HUES48 (cell line): ENCODE results near the gene ETFA.

Source experiments
- H3K27ac ChIP-seq: one replicate; pipeline ENCODE4 v1.7.0; 2013; ENCODE audit warnings: low read depth, low read length, inconsistent platforms
- H3K27me3 ChIP-seq: 2 replicates; pipeline ENCODE4 v1.6.1; 2013; ENCODE audit warnings: mild to moderate bottlenecking, low read length; ENCODE audit not compliant: control insufficient read depth, insufficient read depth
- H3K36me3 ChIP-seq: 2 replicates; pipeline ENCODE4 v1.6.1; 2013; ENCODE audit warnings: low read length; ENCODE audit not compliant: control insufficient read depth, insufficient read depth
- H3K4me1 ChIP-seq: 2 replicates; pipeline ENCODE4 v1.6.1; 2013; ENCODE audit warnings: mild to moderate bottlenecking, low read length; ENCODE audit not compliant: control insufficient read depth, insufficient read depth
- H3K4me3 ChIP-seq: 2 replicates; pipeline ENCODE4 v1.5.1; 2013; ENCODE audit warnings: mild to moderate bottlenecking, low read depth, low read length
- H3K9ac ChIP-seq: 2 replicates; pipeline ENCODE4 v1.6.1; 2013; ENCODE audit warnings: mild to moderate bottlenecking, low read depth, low read length, moderate library complexity
- H3K9me3 ChIP-seq: 2 replicates; pipeline ENCODE4 v1.6.1; 2013; ENCODE audit warnings: low read length; ENCODE audit not compliant: control insufficient read depth, insufficient read depth

Gene ETFA

DNA sequence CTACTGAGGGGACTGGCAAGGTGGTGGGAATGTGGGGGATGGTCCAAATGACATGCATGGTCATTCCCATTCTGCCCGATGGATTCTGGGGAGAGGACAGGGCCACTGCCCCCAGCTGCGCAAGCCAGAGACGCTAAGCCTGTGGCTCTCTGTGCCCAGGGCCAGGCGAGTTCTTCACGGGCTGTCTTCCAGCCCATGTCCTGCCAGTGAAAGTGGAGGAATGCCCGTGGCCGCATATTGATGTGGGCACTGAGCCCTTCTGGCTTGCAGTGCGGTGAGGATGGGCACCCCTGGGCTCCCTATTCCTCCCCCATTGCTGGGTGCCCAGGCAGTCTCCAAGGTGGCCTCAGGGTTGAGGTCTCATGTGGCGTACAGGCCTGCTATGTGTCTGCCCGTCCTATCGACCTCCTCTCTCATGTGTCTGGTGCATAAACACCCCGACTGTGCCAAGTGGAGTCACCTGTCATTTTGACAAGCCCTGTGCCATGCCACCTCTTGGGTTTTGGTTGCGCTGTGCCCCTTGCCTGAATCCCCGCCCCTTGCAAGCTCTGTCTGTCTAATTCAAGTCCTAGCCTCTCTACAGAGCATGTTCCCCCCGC, 134.7 kb downstream of the ETFA start:
- Histone ChIP-seq H3K27me3 (no peaks in the 10 kb centered on the region), H3K9me3 (no peaks in the 10 kb centered on the region)

DNA sequence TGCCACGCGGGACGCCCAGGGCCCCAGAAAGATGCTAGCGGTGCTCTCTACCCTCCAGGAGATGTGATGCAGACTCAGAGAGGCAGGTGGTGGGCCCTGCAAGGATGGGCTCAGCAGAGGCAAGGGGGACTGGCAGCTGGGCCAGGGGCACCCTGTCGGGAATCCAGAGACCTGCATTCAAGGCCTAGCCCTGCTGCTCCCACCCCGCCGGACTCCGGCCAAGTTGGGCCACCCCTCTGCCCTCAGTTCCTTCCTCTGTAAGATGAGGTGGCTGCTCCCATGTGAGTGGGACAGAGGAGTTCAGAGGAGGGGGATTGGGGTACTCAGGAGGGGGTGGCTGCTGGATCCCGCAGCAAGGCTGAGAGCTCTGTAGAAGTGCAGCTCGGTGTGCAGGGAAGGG, 135.2 kb downstream of the ETFA start:
- H3K9me3 ChIP-seq: no peaks in the 10 kb centered on the region
- H3K27me3 ChIP-seq: no peaks in the 10 kb centered on the region
- no peak overlapping the region for H3K27ac ChIP-seq
- H3K36me3 ChIP-seq: no peaks in the 10 kb centered on the region
- H3K9ac ChIP-seq: no peak overlapping the region
- H3K4me3 ChIP-seq: no peak overlapping the region
- no peaks in the 10 kb centered on the region for H3K4me1 ChIP-seq

More for the DNA sequence above, 134.7 kb downstream of the ETFA start:
- H3K27ac ChIP-seq: no peak overlapping the region
- no peak overlapping the region for H3K9ac ChIP-seq
- no peaks in the 10 kb centered on the region for H3K4me1 ChIP-seq
- H3K4me3 ChIP-seq: no peak overlapping the region
- no peaks in the 10 kb centered on the region for H3K36me3 ChIP-seq

DNA sequence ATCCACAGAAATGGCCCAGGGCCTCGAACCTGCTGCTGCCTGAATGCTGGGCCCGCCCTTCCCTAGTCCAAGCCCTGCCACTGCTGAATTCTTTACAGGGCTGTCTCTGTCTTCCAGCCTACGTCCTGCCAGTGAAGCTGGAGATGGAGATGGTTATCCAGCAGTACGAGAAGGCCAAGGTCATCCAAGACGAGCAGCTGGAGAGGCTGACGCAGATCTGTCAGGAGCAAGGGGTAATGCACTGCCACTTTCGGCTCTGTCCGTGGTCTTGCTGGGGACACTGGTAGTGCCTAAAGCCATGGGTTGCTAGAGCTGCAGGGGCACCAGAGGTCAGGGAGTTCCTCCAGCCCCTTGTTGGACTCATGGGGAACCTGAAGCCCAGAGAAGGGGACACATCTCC, 135.8 kb downstream of the ETFA start:
- Histone ChIP-seq H3K9me3 (no peaks in the 10 kb centered on the region), H3K4me1 (no peaks in the 10 kb centered on the region), H3K4me3 (no peak overlapping the region), H3K9ac (no peak overlapping the region), H3K27ac (no peak overlapping the region), H3K36me3 (no peaks in the 10 kb centered on the region), H3K27me3 (no peaks in the 10 kb centered on the region)

DNA sequence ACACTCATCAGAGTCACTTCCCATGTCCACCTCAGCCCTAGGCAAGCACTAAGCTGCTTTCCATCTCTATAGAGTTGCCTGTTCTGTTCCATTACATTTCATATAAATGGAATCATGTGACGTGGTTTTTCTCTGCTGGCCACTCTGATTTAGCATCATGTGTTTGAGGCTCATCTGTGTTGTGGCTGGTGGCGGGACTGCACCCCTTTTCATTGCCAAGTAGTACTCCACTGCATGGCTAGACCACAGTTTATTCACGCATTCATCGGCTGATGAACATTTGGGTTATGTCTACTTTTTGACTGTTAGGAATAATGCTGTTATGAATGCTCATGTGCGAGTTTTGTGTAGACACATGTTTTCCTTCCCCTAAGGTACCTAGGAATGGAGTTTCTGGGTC, 136.6 kb downstream of the ETFA start:
- no peak overlapping the region for H3K4me3 ChIP-seq
- H3K27me3 ChIP-seq: no peaks in the 10 kb centered on the region
- no peak overlapping the region for H3K9ac ChIP-seq
- no peaks in the 10 kb centered on the region for H3K9me3 ChIP-seq
- no peaks in the 10 kb centered on the region for H3K4me1 ChIP-seq
- H3K36me3 ChIP-seq: no peaks in the 10 kb centered on the region
- no peak overlapping the region for H3K27ac ChIP-seq

DNA sequence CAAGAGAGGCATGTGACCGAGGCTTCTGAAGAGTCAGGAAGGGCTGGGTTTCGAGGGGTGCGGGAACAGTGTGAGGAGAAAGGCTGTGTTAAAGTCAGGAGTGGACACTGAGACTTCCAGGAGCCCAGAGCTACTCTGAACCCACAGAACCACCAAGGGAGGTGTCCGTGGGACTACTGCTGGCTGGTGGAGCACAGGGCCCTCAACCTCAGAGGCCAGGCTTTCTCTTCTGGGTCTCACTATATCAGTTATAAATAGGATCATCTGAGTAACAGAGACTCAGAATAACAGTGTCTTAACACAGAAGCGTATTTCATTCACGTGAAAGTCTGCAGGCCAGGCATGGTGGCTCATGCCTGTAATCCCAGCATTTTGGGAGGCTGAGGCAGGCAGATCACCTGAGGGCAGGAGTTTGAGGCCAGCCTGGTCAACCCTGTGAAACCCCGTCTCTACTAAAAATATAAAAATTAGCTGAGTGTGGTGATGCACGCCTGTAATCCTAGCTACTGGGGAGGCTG, 137.9 kb downstream of the ETFA start:
- Histone ChIP-seq H3K9ac (no peak overlapping the region), H3K36me3 (no peaks in the 10 kb centered on the region), H3K9me3 (no peaks in the 10 kb centered on the region), H3K4me3 (no peak overlapping the region), H3K27me3 (no peaks in the 10 kb centered on the region), H3K27ac (no peak overlapping the region), H3K4me1 (no peaks in the 10 kb centered on the region)

DNA sequence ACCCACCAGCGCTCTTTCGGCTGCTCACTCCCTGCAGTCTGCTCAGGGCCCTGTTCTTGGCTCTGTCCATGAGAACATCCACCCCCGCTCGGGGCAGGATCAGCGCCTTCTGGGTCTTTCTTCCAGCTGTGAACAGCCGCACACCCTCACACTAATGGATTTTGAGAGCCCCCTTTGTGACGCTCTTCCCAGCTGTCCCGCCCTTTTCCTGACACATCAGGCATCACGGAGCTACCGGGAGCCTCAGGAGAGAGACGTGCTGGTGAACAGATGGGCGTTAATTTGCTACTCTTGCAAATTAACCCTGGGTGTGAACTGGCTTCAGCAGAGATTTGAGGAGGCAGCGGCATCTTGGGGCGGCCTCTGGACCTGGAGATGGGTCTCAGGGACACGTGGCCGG, 138.5 kb downstream of the ETFA start:
- no peak overlapping the region for H3K4me3 ChIP-seq
- H3K4me1 ChIP-seq: no peaks in the 10 kb centered on the region
- H3K27me3 ChIP-seq: no peaks in the 10 kb centered on the region
- no peaks in the 10 kb centered on the region for H3K9me3 ChIP-seq
- H3K36me3 ChIP-seq: no peaks in the 10 kb centered on the region
- H3K9ac ChIP-seq: no peak overlapping the region
- no peak overlapping the region for H3K27ac ChIP-seq

GRCh38 chr15:76169911-76170800, 141.1 kb downstream of the ETFA start:
- Histone ChIP-seq H3K27ac (no peak overlapping the region), H3K4me1 (no peaks in the 10 kb centered on the region), H3K4me3 (no peak overlapping the region), H3K36me3 (no peaks in the 10 kb centered on the region), H3K9me3 (no peaks in the 10 kb centered on the region), H3K9ac (no peak overlapping the region), H3K27me3 (no peaks in the 10 kb centered on the region)

DNA sequence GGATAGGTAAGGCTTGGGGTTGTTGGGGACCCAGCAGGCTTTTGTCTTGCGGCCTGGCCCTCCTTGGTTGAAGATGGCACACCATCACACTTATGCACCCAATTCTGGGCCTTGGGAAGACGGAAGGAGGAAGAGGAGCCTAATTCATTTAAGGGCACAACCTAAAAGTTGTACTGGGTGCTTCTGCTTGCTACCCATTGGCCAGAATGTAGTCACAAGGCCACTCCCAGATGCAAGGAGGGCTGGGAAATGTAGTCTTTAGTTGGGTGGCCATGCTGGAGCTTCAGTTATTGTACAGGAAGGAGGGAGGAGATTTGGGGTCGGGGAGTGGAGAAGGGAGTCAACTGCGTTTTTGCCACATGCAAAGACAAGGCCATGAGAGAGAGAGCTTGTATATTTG, 142.3 kb downstream of the ETFA start:
- Histone ChIP-seq H3K4me3 (no peak overlapping the region), H3K27me3 (no peaks in the 10 kb centered on the region), H3K9me3 (no peaks in the 10 kb centered on the region), H3K9ac (no peak overlapping the region), H3K36me3 (no peaks in the 10 kb centered on the region), H3K27ac (no peak overlapping the region), H3K4me1 (no peaks in the 10 kb centered on the region)

GRCh38 chr15:76168237-76168984, 142.9 kb downstream of the ETFA start:
- no peak overlapping the region for H3K27ac ChIP-seq
- H3K27me3 ChIP-seq: no peaks in the 10 kb centered on the region
- no peak overlapping the region for H3K9ac ChIP-seq
- H3K4me1 ChIP-seq: no peaks in the 10 kb centered on the region
- no peak overlapping the region for H3K4me3 ChIP-seq
- H3K9me3 ChIP-seq: no peaks in the 10 kb centered on the region
- no peaks in the 10 kb centered on the region for H3K36me3 ChIP-seq

DNA sequence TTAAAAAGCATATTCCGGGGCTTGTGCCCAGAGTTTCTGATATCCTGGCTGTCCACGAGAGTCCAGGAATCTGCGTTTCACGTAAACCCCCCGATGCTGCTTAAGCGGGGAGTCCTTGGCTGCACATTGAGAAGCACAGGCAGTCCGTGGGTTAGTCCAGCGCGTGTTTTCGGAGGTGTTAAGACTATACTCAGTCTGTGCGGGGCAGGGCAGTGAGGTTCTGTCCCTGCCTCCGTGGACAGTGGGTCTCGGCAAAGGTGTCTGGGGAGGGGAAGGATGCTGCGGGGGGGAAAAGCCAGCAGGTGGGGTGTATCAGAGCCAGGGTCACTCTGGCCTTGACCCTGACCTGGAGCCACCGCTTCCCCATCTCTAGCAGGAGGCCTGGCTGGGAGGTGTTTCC, 145.3 kb downstream of the ETFA start:
- Histone ChIP-seq H3K9me3 (no peaks in the 10 kb centered on the region), H3K27me3 (no peaks in the 10 kb centered on the region), H3K36me3 (no peaks in the 10 kb centered on the region), H3K4me1 (no peaks in the 10 kb centered on the region), H3K9ac (no peak overlapping the region), H3K27ac (no peak overlapping the region), H3K4me3 (no peak overlapping the region)
